BJ (cell line): Measurements from ENCODE around the gene PIK3CA. TPM values are rescaled to one million over a fixed set of nuclear protein-coding genes. Genes with fewer than 3 reads are reported as not detected.
A peak's percentile ranks its signal among the peaks of the same experiment; 100 is the strongest.

Experiments used
- CTCF ChIA-PET: fragments of 350-600 bp; formaldehyde crosslinking; extraction: SDS; loops from one replicate; lab custom pipeline; 2021; ENCODE audit warnings: antibody characterized with exemption, inconsistent platforms; lab: Yijun Ruan, JAX
- POLR2A ChIA-PET: fragments of 300-600 bp; sonication (Branson Sonifier 250); formaldehyde crosslinking; extraction: SDS; loops from one replicate; lab custom pipeline; 2021; ENCODE audit warnings: antibody characterized with exemption; lab: Charles Lee
- DNase-seq: peaks from one replicate; pipeline ENCODE4 v3.0.0-alpha.2; 2011; ENCODE audit warnings: low read depth
- H3K27me3 ChIP-seq: 2 replicates; pipeline ENCODE4 v1.6.0; 2011; ENCODE audit warnings: low read length; ENCODE audit not compliant: control insufficient read depth, insufficient read depth
- H3K36me3 ChIP-seq: 2 replicates; pipeline ENCODE4 v1.5.1; 2011; ENCODE audit warnings: low read length; ENCODE audit not compliant: control insufficient read depth, insufficient read depth
- H3K4me3 ChIP-seq: 2 replicates; pipeline ENCODE4 v1.5.1; 2011; ENCODE audit warnings: low read depth, mild to moderate bottlenecking, control low read depth, low read length
- CTCF ChIP-seq: IDR thresholded peaks from 2 replicates; pipeline ENCODE4 v1.5.1; 2011; ENCODE audit warnings: low read depth, mild to moderate bottlenecking, control low read depth, inconsistent platforms, low read length, moderate library complexity; ENCODE audit not compliant: insufficient read depth
- polyA plus RNA-seq: library from polyadenylated mRNA; depleted of rRNA; stranded (reverse); fragments of >200 nt; gene quantifications from 2 replicates; pipeline ENCODE4 v1.2.3, GENCODE V29; 2011

The PIK3CA gene
- polyA plus RNA-seq, 1 experiment, result 5.5 TPM

GRCh38 chr3:179149406-179149867 is 1.3 kb downstream of the PIK3CA start:
- H3K27me3 ChIP-seq, result no peaks in the 10 kb centered on the region
- POLR2A ChIA-PET, result no interaction called here
- DNase-seq, result no peak
- peak overlapping the region; percentile 92 for H3K4me3 ChIP-seq
- CTCF ChIA-PET, result interaction anchor here (0.6 to 3.8 kb wide), 6 partner anchors 11 to 170 kb away, joined by 3 to 28 read pairs (median 4); no protein-coding TSS in a partner anchor
- no peak for TF ChIP-seq CTCF
- H3K36me3 ChIP-seq, result 0 out of 2 replicates have a peak, but pooled peaks cover 1% of the 10 kb centered on the region

DNA sequence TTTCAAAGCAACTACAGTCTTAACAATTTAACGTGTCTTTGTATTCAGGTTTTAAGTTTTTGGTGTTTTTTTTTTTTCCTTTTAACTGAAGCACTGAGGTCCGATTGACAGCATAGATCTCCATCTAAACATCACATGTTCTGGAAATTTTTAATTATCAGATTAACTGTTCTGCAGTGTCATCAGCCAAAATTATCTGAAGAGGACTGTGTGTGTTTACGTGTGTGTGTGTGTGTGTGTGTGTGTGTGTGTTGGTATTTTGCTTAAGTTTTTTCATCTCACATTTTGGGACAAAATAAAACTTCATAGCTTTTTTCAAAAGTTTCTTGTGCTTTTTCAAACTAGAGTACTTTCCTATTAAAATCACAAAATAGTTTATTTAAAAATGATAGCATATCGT is 1.8 kb downstream of the PIK3CA start:
- CTCF ChIA-PET, result interaction anchor here (1.6 to 3.8 kb wide), 3 partner anchors 10 to 170 kb away, joined by 4 to 28 read pairs (median 5); no protein-coding TSS in a partner anchor
- DNase-seq, result no peak
- peak overlapping the region; percentile 92 for H3K4me3 ChIP-seq
- no peaks in the 10 kb centered on the region for H3K27me3 ChIP-seq
- TF ChIP-seq CTCF, result no peak
- POLR2A ChIA-PET, result no interaction called here
- 0 out of 2 replicates have a peak, but pooled peaks cover 1% of the 10 kb centered on the region for H3K36me3 ChIP-seq

DNA sequence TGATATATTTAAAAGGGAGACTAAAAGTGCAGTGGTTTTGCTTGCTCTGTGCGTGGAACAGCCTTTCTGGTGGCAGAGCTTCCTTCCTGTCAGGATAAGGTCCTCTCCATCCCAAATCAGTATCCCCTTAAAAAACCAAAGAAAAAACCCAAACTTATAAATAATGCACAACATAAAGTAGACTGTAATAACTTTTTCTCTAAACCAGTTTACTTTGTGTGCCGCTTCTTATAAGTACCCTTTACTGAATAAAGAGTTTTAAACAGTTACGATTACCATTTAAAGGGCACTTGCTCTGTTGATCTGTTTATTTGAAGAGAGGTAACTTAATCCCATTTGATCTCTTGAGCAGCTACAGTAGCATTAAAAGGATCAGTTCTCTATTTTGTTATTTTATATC is 2.5 kb downstream of the PIK3CA start:
- H3K4me3 ChIP-seq, result no peak overlapping the region
- POLR2A ChIA-PET, result no interaction called here
- DNase-seq, result no peak
- no peak for TF ChIP-seq CTCF
- no peaks in the 10 kb centered on the region for H3K27me3 ChIP-seq
- CTCF ChIA-PET, result no interaction called here
- 0 out of 2 replicates have a peak, but pooled peaks cover 1% of the 10 kb centered on the region for H3K36me3 ChIP-seq

- ChIA-PET POLR2A (no interaction called here), CTCF (no interaction called here)
- Histone ChIP-seq H3K27me3 (no peaks in the 10 kb centered on the region), H3K36me3 (0 out of 2 replicates have a peak, but pooled peaks cover 1% of the 10 kb centered on the region), H3K4me3 (no peak overlapping the region)
- TF ChIP-seq CTCF, result no peak
- no peak for DNase-seq
Observed at GRCh38 chr3:179151474-179151873, 3.3 kb downstream of the PIK3CA start.

GRCh38 chr3:179156170-179156569 is 8.0 kb downstream of the PIK3CA start:
- no peak for DNase-seq
- 0 out of 2 replicates have a peak, but pooled peaks cover 1% of the 10 kb centered on the region for H3K36me3 ChIP-seq
- H3K27me3 ChIP-seq, result no peaks in the 10 kb centered on the region
- ChIA-PET POLR2A (no interaction called here), CTCF (no interaction called here)
- no peak for TF ChIP-seq CTCF
- no peak overlapping the region for H3K4me3 ChIP-seq
